ENCODE results near the gene PPFIBP2.

- peak; percentile 79 to 93 (median 86) for TF ChIP-seq CTCF (IDR thresholded peaks at IDR 0.05)
- no peak for TF ChIP-seq POLR2A (IDR thresholded peaks at IDR 0.05)
These were observed 151.9 kb downstream of the PPFIBP2 start for GRCh38 chr11:7665473-7666291.

Measured in adrenal gland (tissue), 5 donors.